MG63 (cell line): ENCODE measurements around the gene TIMM8A. TPM values are rescaled to one million over a fixed set of nuclear protein-coding genes. Genes with fewer than 3 reads are reported as not detected.
A peak's percentile ranks its signal among the peaks of the same experiment; 100 is the strongest.

Experiments
- DNase-seq: peaks from one replicate; pipeline ENCODE4 v3.0.0-alpha.2; 2020
- H3K27me3 ChIP-seq: fragments of 250-450 bp; sonication (Bioruptor Pico); 2 replicates; pipeline ENCODE4 v1.5.1; 2020; ENCODE audit warnings: mild to moderate bottlenecking, moderate library complexity
- H3K36me3 ChIP-seq: fragments of 250-450 bp; sonication (Bioruptor Pico); 2 replicates; pipeline ENCODE4 v1.5.1; 2020; ENCODE audit warnings: mild to moderate bottlenecking, moderate library complexity
- H3K4me3 ChIP-seq: fragments of 250-450 bp; sonication (Bioruptor Pico); 2 replicates; pipeline ENCODE4 v1.5.1; 2020; ENCODE audit warnings: mild to moderate bottlenecking, moderate library complexity
- H3K9me3 ChIP-seq: fragments of 250-450 bp; sonication (Bioruptor Pico); 2 replicates; pipeline ENCODE4 v1.5.1; 2020; ENCODE audit warnings: mild to moderate bottlenecking, moderate library complexity
- total RNA-seq: library from RNA; depleted of rRNA; stranded (reverse); fragments of >200 nt; shearing (Covaris generic); gene quantifications from 2 replicates; pipeline ENCODE4 v1.2.3, GENCODE V29; 2014; ENCODE audit warnings: low replicate concordance; rRNA removed

Gene TIMM8A
- 9.6 and 26.6 TPM in 2 replicates for total RNA-seq

GRCh38 chrX:101348452-101349192 is at the start of gene TIMM8A:
Gene TIMM8A, minus strand, starts transcription at chrX:101348742. Its CDS starts 78 bp downstream, at chrX:101348664.
- Histone ChIP-seq H3K4me3 (peak within 1 kb of the TSS; percentile 92), H3K27me3 (no peaks in the 10 kb centered on the region), H3K9me3 (no peaks in the 10 kb centered on the region), H3K36me3 (peaks cover 18% of the 10 kb centered on the region)
- peak; percentile 82 for DNase-seq

- no peak overlapping the region for H3K4me3 ChIP-seq
- H3K36me3 ChIP-seq: peaks cover 25% of the 10 kb centered on the region
- no peaks in the 10 kb centered on the region for H3K9me3 ChIP-seq
- H3K27me3 ChIP-seq: no peaks in the 10 kb centered on the region
- no peak for DNase-seq
Measured at GRCh38 chrX:101397779-101398178, 49.2 kb upstream of the TIMM8A start.

GRCh38 chrX:101395789-101396188 is 47.2 kb upstream of the TIMM8A start:
- no peaks in the 10 kb centered on the region for H3K27me3 ChIP-seq
- no peak overlapping the region for H3K4me3 ChIP-seq
- H3K36me3 ChIP-seq: peaks cover 40% of the 10 kb centered on the region
- no peak for DNase-seq
- H3K9me3 ChIP-seq: no peaks in the 10 kb centered on the region

- Histone ChIP-seq H3K9me3 (no peaks in the 10 kb centered on the region), H3K4me3 (no peak overlapping the region), H3K36me3 (peaks cover 40% of the 10 kb centered on the region), H3K27me3 (no peaks in the 10 kb centered on the region)
- no peak for DNase-seq
Measured at GRCh38 chrX:101394372-101394771, 45.8 kb upstream of the TIMM8A start.

GRCh38 chrX:101393530-101394305 is 45.2 kb upstream of the TIMM8A start:
- Histone ChIP-seq H3K4me3 (no peak overlapping the region), H3K27me3 (no peaks in the 10 kb centered on the region), H3K9me3 (no peaks in the 10 kb centered on the region), H3K36me3 (peaks cover 40% of the 10 kb centered on the region)
- no peak for DNase-seq

- Histone ChIP-seq H3K36me3 (peaks cover 40% of the 10 kb centered on the region), H3K9me3 (no peaks in the 10 kb centered on the region), H3K4me3 (peak overlapping the region; percentile 74), H3K27me3 (no peaks in the 10 kb centered on the region)
- DNase-seq: no peak
Measured at GRCh38 chrX:101391831-101392230, 43.3 kb upstream of the TIMM8A start.

- peak; percentile 85 for DNase-seq
- peak within 1 kb of the TSS; percentile 74 for H3K4me3 ChIP-seq
- no peaks in the 10 kb centered on the region for H3K27me3 ChIP-seq
- H3K9me3 ChIP-seq: no peaks in the 10 kb centered on the region
- peaks cover 37% of the 10 kb centered on the region for H3K36me3 ChIP-seq
Measured at GRCh38 chrX:101390664-101391525, 42.4 kb upstream of the TIMM8A start, which contains the start of gene RPL36A. Gene RPL36A, plus strand, starts transcription at chrX:101391011. Its CDS starts 33 bp downstream, at chrX:101391044.

- peaks cover 22% of the 10 kb centered on the region for H3K36me3 ChIP-seq
- H3K9me3 ChIP-seq: no peaks in the 10 kb centered on the region
- no peak overlapping the region for H3K4me3 ChIP-seq
- no peak for DNase-seq
- H3K27me3 ChIP-seq: no peaks in the 10 kb centered on the region
Measured at GRCh38 chrX:101388604-101389003, 40.1 kb upstream of the TIMM8A start.

GRCh38 chrX:101386542-101386885 is 38.0 kb upstream of the TIMM8A start:
- Histone ChIP-seq H3K4me3 (no peak overlapping the region), H3K27me3 (no peaks in the 10 kb centered on the region), H3K36me3 (peaks cover 4% of the 10 kb centered on the region), H3K9me3 (no peaks in the 10 kb centered on the region)
- DNase-seq: no peak

GRCh38 chrX:101385795-101386541 is 37.4 kb upstream of the TIMM8A start, which contains the start of gene BTK:
Gene BTK, minus strand, starts transcription at chrX:101386191. Its CDS starts 10,907 bp downstream, at chrX:101375284.
- no peak within 1 kb of the TSS for H3K4me3 ChIP-seq
- DNase-seq: no peak
- H3K9me3 ChIP-seq: no peaks in the 10 kb centered on the region
- no peaks in the 10 kb centered on the region for H3K27me3 ChIP-seq
- H3K36me3 ChIP-seq: no peaks in the 10 kb centered on the region

GRCh38 chrX:101385026-101385684 is 36.6 kb upstream of the TIMM8A start:
- Histone ChIP-seq H3K9me3 (no peaks in the 10 kb centered on the region), H3K4me3 (no peak overlapping the region), H3K27me3 (no peaks in the 10 kb centered on the region), H3K36me3 (no peaks in the 10 kb centered on the region)
- no peak for DNase-seq

GRCh38 chrX:101383679-101384205 is 35.2 kb upstream of the TIMM8A start:
- no peak overlapping the region for H3K4me3 ChIP-seq
- no peak for DNase-seq
- no peaks in the 10 kb centered on the region for H3K27me3 ChIP-seq
- no peaks in the 10 kb centered on the region for H3K9me3 ChIP-seq
- H3K36me3 ChIP-seq: no peaks in the 10 kb centered on the region

- Histone ChIP-seq H3K27me3 (no peaks in the 10 kb centered on the region), H3K9me3 (no peaks in the 10 kb centered on the region), H3K4me3 (no peak overlapping the region), H3K36me3 (no peaks in the 10 kb centered on the region)
- no peak for DNase-seq
Measured at GRCh38 chrX:101377547-101377946, 29.0 kb upstream of the TIMM8A start.

GRCh38 chrX:101370888-101371504 is 22.5 kb upstream of the TIMM8A start:
- no peaks in the 10 kb centered on the region for H3K27me3 ChIP-seq
- no peak overlapping the region for H3K4me3 ChIP-seq
- no peak for DNase-seq
- H3K9me3 ChIP-seq: no peaks in the 10 kb centered on the region
- H3K36me3 ChIP-seq: no peaks in the 10 kb centered on the region

GRCh38 chrX:101369687-101370086 is 21.1 kb upstream of the TIMM8A start:
- no peak for DNase-seq
- Histone ChIP-seq H3K36me3 (no peaks in the 10 kb centered on the region), H3K27me3 (no peaks in the 10 kb centered on the region), H3K4me3 (no peak overlapping the region), H3K9me3 (no peaks in the 10 kb centered on the region)
